Measurements from ENCODE around the gene REXO1.
"Not testable (repeated sequence)": the region's sequence is repeated elsewhere in the genome, so short reads cannot be mapped to it uniquely, and the experiment has no call there.

The REXO1 gene, protein sequence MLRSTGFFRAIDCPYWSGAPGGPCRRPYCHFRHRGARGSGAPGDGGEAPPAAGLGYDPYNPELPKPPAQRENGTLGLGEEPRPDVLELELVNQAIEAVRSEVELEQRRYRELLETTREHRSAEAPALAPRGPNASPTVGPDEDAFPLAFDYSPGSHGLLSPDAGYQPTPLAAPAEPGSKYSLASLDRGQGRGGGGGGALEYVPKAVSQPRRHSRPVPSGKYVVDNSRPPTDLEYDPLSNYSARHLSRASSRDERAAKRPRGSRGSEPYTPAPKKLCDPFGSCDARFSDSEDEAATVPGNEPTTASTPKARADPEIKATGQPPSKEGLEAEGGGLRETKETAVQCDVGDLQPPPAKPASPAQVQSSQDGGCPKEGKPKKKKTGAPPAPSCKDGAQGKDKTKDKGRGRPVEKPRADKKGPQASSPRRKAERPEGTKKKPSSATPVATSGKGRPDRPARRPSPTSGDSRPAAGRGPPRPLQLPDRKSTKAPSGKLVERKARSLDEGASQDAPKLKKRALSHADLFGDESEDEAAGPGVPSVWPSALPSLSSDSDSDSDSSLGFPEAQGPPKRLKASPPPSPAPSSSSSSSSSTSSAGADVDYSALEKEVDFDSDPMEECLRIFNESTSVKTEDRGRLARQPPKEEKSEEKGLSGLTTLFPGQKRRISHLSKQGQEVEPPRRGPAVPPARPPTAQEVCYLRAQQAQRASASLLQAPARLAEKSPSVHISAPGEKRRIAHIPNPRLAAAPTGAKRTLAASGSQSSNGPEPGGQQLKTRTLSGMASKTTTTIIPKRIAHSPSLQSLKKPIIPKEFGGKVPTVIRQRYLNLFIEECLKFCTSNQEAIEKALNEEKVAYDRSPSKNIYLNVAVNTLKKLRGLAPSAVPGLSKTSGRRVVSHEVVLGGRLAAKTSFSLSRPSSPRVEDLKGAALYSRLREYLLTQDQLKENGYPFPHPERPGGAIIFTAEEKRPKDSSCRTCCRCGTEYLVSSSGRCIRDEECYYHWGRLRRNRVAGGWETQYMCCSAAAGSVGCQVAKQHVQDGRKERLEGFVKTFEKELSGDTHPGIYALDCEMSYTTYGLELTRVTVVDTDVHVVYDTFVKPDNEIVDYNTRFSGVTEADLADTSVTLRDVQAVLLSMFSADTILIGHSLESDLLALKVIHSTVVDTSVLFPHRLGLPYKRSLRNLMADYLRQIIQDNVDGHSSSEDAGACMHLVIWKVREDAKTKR

DNA sequence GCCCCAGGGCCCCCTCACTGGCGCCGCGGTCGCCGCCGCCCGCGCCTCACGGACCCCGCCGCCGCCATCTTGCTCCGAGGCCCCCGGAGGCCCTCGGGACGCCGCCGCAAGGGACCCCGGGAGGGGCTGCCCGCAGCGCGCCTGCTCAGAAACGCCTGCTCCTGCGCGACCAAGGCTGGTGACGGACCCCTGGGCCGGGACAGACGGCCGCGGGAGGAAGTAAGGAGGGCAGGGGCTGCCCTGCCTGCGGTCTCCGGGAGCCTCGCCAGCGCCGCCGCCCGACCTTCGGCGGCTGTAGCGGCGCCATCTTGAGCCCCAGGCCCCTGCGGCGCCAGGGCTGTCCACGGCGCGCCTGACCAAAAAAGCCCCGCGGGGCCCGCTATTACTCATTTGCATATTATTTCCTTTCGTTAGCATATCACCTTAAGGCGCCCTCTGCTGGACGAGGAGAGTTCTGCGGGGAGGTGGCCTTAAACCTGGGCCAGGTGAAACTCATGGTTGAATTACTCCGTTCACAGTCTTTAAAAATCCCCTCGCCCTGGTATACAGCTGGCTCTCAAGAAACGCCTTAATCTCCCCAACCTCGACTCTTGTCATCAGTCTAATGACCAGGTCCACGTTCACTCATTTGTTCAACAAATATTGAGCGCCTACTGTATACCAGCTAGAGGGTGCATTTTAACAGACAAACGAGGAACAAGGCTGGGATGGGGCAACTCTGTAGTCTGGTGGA lies at the start of gene REXO1:
REXO1 (minus strand) TSS at position 85 of the 733 bp plus-strand sequence. CDS start 125 bp downstream, outside the sequence.
- in situ Hi-C loops (cut with HindIII; ENCODE audit: low sequenced_read_pairs), result no loop called here

DNA sequence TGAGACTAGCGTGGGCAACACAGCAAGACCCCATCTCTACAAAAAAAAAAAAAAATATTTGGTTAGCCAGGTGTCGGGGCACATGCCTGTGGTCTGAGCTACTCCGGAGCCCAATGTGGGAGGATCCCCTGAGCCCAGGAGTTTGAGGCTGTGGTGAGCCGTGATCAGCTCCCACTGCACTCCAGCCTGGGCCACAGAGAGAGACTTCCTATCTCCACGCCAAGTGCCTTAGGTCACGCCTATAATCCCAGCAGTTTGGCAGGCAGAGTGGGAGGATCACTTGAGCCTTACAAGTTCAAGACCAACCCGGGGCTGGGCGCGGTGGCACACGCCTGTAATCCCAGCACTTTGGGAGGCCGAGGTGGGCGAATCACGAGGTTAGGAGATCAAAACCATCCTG lies 48.2 kb upstream of the REXO1 start:
- in situ Hi-C loops (cut with HindIII; ENCODE audit: low sequenced_read_pairs), result no loop called here

DNA sequence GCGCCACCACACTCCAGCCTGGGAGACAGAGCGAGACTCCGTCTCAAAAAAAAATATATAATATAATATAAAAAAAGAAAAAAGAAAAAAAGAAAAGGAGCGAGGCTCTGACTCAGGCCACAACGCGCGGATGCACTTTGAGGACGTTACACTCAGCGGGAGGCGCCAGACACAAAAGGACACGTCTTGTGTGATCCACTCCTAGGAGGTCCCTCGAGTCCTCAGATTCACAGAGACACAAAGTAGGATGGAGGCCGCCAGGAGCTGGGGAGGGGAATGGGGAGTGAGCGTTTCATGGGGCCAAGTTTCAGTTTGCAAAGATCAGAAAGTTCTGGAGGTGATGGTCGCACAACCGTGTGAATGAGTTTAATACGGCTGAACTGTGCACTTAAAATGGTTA lies 45.5 kb upstream of the REXO1 start:
- in situ Hi-C loops (cut with HindIII; ENCODE audit: low sequenced_read_pairs), result no loop called here

DNA sequence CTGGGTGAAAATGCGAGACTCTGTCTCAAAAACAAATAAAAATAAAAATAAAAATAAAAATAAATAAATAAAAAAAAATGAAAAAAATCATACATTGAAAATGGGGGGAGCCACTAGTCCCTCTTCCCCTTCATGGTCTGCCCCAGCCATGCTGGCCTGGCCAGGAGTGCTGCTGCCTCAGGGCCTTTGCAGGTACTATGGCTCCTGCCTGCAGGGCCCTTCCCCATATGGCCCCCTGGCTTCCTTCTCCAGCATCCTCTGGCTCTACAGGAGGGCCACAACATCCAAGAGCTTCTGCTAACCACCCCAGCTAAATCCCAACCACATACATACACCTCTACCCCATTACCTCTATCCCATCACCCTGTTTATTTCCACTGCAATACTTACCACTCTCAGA lies 41.6 kb upstream of the REXO1 start:
- in situ Hi-C loops (cut with HindIII; ENCODE audit: low sequenced_read_pairs), result no loop called here

DNA sequence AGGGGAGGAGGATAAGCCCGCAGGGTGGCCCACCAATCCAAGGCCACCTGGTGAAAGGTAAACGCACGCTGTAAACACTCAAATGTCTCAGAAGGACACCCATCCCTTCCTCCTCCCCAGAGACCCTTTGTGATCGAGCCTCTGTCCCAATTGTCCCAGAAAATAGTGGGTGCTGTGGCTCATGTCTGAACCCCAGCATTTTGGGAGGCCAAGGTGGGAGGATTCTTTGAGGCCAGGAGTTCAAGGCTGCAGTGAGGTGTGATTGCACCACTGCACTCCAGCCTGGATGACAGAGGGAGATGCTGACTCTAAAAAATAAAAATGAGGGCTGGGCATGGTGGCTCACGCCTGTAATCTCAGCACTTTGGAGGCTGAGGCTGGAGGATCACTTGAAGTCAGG lies 40.1 kb upstream of the REXO1 start:
- in situ Hi-C loops (cut with HindIII; ENCODE audit: low sequenced_read_pairs), result no loop called here

DNA sequence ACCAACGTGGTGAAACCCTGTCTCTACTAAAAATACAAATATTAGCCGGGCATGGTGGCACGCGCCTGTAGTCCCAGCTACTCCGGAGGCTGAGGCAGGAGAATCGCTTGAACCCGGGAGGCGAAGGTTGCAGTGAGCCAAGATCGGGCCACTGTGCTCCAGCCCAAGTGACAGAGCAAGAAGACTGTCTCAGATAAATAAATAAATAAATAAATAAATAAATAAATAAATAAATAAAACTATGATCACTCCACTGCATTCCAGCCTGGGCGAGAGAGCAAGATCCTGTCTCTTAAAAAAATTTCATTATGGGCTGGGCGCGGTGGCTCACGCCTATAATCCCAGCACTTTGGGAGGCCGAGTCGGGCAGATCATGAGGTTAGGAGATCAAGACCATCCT lies 38.1 kb upstream of the REXO1 start:
- in situ Hi-C loops (cut with HindIII; ENCODE audit: low sequenced_read_pairs), result not testable (repeated sequence)

DNA sequence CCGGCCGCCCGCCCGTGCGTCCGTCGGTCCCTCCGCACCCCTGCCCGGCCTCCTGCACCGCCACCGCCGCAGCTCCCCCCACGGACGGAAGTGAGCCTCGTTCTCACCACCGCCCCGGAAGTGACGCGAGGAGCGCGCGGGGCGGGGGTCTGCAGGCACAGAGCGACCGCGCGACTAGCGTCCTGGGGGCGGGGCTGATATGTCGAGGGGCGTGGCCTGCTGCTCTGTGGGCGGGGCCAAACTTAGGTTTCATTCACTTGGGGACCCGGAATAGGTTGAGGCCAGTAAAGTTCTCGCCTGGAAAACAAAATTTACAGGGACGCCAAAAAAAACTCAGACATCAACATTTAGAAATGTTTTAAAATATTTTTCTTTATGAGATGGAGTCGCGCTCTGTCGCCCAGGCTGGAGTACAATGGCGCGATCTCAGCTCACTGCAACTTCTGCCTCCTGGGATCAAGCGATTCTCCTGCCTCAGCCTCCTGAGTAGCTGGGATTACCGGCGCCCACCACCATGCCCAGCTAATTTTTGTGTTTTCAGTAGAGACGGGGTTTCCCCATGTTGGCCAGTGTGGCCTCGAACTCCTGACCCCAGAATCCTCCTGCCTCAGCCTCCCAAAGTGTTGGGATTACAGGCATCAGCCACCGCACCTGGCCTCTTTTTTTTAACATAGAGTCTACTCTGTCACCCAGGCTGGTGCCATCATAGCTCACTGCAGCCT lies 37.3 kb upstream of the REXO1 start, which contains the start of gene ABHD17A:
ABHD17A (minus strand) TSS at position 99 of the 722 bp plus-strand sequence. CDS start 3,930 bp downstream, outside the sequence.
- in situ Hi-C loops (cut with HindIII; ENCODE audit: low sequenced_read_pairs), result not testable (repeated sequence)

DNA sequence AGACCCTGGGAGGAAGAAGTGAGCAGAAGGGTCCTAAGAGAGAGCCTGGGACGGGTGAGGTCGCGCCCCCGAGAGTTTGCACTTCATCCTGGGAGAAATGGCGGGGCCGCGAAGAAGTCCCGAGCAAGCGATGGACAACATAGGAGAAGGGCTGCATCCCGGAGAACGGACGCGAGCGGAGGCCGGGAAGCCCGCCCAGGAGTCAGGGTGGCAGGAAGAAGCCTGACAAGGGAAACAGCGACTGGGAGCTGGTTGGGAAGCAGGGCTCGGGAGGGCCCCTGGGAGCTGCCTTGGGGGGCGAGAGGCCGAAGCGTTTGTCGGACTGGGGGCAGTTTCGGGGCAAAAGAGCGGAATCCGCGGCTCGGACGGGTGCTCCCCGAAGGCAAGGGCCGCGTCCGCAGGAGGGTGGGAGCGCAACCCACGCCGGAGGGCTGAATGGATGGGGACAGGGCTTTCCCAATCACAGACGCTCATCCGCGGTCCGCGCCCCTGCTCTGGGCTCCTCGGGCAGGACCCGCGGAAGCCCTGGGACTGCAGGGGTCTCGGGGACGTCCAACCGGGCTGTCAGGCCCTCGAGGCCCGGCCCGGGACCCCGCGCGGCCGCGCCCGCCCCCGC lies 36.5 kb upstream of the REXO1 start:
- in situ Hi-C loops (cut with HindIII; ENCODE audit: low sequenced_read_pairs), result no loop called here

DNA sequence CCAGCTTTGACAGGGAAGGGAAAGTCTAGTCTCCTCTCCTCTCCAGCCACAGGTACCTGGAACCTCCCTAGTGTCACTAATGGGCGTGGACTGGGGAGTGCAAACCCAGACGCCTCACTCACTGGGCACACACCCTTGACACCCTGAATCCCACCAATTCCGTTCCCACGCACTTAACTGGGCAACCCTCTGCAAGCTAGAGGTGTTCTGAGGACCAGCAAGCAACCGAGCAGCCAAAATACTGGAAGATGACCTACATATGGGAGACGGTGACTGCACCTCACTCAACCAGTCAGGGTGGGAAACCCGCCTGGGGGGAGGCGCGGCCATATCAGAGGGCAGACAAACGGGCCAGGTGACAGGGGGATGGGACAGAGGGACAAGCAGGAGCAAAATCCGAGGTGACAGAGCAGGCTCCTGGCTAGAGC lies 36.0 kb upstream of the REXO1 start:
- in situ Hi-C loops (cut with HindIII; ENCODE audit: low sequenced_read_pairs), result no loop called here

DNA sequence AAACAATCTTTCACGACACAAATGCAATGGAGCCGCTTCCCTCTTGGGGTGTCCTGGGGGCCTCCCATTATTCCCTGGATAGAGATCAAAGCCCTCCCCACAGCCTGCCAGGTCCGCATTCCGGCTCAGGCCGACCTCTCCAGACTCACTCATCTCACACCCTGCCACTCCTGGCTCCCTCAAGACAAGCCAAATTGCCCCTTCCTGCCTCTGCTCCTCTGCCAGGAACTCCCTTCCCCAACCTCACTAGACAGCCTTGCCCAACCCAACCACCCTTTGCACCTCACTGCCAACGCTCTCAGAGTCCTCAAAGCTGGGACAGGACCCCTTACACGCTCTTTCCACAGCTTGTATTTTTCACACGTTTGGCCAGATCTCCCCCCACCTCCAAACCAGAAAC lies 35.5 kb upstream of the REXO1 start:
- in situ Hi-C loops (cut with HindIII; ENCODE audit: low sequenced_read_pairs), result no loop called here

DNA sequence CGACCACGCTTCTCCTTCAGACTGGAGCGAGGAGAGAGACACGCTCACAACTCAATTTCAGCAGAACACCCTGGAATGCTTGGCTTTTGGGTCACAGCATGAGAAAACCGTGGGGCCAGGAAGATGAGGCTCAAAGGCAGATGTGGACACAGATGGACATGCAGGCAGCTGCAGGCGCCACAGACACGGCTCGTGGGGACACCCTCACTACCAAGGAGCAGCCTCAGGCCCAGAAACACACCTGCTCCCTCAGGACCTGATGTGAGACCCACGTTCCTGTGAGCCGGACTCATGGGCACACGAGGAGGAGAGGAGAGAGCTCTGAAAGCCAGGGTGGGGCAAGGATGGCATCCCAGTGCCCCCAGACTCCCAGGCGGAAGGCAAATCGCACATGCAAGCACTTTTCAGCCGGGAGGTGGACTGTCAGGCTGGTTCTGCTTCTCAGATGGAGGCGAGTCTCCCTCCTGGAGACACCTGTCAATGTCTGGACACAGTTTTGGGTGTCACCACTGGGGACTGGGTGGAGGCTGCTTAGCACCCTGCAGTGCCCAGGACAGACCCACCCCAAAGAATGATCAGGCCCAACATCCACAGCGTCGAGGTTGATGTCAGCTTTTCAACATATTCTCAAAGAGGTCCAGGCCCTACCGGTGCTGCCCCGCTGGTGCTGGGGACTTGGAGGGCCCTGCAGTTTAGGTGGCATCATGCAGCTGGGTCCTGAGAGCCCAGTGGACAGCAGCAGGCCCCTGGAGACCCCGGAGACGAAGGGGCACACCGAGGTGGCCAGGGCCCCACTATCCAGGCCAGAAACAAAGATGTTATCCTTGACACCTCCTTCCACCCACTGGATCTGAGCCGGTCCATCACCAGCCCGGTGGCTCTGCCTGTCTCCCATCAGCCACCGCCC lies 34.8 kb upstream of the REXO1 start:
- in situ Hi-C loops (cut with HindIII; ENCODE audit: low sequenced_read_pairs), result no loop called here

DNA sequence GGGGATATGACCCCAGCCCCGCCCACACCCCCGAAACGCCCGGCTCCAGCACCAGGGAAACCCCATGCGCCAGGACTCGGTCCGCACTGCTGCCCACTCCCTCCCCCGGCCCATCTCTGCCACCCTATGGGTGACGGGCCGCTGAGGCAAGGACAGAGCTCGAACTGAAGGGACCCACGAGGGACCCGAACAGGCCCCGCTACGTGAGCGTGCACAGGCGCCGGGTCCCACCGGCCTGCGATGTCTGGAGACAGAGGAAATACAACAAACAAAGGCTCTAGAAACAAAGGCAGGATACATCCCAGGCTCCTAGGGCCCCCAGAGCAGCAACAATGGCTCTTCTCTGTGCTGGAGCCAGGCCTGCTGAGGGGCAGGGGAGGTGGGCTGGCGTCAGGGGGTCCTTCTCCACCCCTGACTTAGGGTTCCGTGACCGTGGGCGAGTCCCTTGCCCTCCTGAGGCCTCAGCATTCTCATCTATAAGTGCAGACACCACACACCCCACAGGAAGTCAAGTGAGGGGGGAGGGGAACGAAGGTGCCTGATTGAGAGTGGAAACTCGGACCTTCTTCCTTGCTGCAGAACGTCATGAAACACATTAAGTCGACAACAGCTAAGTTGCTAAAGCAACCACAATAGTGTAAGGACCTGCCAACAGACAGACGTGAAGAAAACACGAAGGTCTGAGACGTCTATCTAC lies 34.0 kb upstream of the REXO1 start:
- in situ Hi-C loops (cut with HindIII; ENCODE audit: low sequenced_read_pairs), result no loop called here

DNA sequence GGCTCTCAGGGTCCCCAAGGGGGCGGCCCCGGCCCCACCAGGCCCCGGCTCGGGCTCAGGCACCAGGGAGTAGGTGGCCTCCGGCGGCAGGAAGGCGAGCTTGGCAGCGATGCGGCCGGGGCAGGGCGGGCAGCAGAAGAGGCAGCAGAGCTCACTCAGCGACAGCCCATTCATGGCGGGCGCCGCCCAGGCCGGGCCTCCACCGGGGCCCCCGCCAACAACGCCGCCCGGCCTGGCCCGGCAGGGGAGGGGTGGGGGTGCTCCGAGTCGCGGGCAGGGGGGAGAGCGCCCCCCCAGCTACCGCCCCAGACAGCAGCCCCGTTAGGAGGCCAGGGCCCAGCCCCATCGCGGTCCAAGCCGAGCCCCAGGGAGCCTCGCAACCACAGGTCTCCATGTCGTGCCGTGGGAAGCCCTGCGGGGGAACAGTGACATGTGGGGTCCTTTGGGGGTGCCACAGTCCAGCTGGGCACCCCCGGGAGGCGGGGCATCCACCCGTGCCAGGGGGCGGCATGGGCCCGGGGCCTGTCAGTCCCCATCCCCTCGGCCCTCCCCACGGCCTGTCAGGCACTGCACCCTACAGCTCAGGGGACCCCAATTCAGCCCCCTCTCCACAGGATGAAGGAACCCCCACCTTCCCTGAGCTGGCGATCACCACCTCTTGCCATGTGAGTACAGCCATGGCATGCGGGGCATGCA lies 33.3 kb upstream of the REXO1 start:
- in situ Hi-C loops (cut with HindIII; ENCODE audit: low sequenced_read_pairs), result not testable (repeated sequence)

DNA sequence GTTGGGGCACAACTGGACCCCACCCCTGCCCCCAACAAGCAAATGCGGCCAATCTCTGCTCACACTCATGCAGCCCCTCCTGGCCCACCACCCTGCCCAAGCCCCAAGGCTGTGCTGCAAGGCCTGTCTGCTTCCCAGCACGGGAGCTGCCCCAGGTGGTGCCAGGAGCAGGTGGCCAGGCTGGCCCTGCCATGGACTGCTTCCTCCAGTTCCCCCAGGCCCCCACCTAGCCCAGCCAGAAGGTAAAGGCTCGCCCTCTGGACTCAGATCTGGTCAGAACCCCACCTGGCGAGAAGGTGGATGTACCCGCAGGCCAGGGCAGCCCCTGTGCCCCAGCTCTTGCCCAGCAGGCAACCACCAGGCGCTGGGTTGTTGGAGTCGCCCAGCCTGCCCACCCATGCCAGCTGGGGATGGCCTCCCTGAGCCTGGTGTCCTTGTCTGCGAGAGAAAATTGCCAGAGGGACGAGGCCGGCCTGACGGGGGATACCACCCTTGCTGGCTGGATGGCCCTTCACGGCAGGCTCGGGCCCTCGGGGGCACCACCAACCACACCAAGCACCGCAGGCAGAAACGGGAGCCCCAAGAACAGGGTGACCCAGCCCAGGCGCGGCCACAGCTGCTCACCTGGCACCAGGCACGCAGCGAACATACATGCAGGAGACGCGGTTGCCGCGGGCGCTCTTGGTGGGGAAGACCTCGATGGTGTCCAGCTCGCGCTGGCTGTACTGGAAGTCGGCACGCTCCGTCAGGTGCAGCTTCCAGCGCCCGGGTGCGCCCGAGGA lies 32.5 kb upstream of the REXO1 start:
- in situ Hi-C loops (cut with HindIII; ENCODE audit: low sequenced_read_pairs), result no loop called here

DNA sequence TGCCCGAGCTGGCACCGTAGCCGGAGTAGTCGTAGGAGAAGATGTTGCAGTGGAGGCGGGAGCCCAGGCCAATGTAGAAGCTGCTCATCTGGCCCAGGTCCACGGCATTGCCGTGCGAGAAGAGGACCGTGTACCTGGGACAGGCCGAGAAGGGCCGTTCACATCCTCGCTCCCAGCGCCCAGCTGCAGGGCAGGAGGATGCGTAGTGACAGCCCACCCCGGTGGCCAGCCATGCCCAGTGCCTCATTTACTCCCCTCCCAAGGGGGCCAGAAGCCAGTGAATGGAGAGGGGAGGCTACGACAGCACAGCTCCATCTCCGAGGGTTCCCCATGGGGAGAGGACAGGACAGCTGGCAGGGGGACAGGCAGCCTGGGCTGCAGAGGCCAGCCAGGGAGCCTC lies 31.7 kb upstream of the REXO1 start:
- in situ Hi-C loops (cut with HindIII; ENCODE audit: low sequenced_read_pairs), result not testable (repeated sequence)

DNA sequence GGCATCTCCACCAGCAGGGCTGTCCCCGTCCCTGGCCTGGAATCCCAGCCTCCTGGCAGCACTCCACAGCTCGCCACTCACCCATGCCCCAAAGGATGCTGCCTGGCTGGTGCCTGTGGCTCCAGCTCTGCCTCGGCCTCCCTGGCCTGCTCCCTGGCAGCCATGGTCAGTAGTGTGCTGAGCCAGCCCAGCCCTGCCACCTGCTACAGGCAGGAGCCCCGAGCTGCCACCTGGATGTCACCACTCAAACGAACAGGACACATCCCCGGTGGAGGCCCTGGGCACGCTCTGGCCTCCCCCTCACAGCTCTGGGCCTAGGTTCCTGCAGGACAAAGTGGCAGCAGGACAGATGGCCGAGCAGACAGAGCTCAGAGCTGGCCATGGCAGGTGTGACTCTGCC lies 30.3 kb upstream of the REXO1 start:
- in situ Hi-C loops (cut with HindIII; ENCODE audit: low sequenced_read_pairs), result not testable (repeated sequence)

Data from DLD1 (cell line).